H54 (cell line): ENCODE data around the gene TBXAS1.
"Not testable (repeated sequence)": the region's sequence is repeated elsewhere in the genome, so short reads cannot be mapped to it uniquely, and the experiment has no call there.

Experiments
- DNase-seq: peaks from one replicate; pipeline ENCODE4 v3.0.0; 2011; ENCODE audit warnings: low spot score, mixed read lengths; ENCODE audit not compliant: insufficient read length
- FAIRE-seq: peaks from 3 replicates; lab custom pipeline; 2011; peaks lifted over from hg19 to GRCh38; lab: Jason Lieb, UNC
- POLR2A ChIP-seq: IDR thresholded peaks from 2 replicates; pipeline ENCODE4 v1.6.1; 2011; ENCODE audit warnings: low read depth, mild to moderate bottlenecking, low read length

The TBXAS1 gene

DNA sequence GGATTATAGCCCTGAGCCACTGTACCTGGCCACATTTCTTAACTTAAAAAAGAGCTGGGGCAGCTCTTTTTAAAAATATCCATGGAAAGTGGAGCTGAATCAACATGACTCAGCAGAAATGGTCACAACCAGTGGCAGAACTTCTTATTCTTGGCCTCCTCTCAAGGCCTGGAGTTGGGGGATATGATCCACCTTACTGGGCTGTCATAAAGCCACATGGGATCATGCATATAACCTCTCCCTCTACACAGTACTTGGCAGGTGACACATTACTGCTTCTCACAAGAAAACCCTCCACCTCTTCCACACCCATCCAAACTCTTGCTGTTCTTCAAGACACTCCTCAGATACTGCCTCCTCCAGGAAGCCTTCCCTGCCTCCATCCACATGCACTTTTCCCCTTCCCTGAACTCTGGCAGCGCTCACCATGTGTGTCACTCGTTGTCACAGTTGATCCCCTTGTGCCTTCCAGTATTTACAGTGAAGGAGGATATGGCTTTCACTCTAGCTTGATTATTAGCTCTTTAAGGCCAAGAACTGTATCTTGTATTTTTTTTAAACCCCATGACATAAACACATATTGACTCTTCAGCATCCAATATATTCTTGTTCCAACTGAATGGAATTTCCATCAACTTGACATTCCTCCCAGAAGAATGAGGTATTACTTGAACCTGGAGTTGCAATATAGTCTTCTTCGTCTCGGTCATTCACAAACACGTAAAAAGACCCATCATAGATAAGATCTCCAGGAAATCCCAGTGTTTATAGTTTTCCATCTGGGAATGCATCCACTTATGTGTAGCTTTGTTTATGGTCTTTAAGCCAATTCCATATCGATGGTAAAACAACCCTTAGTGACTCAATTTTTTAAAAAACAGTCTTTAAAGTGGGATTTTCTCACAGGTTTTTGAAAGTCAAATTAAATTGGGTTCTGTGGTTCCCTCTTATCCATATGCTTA, 85.5 kb downstream of the TBXAS1 start:
- DNase-seq (no peak), FAIRE-seq (no peak)
- no peak for TF ChIP-seq POLR2A

GRCh38 chr7:139915268-139915863, 86.3 kb downstream of the TBXAS1 start:
- DNase-seq: no peak

DNA sequence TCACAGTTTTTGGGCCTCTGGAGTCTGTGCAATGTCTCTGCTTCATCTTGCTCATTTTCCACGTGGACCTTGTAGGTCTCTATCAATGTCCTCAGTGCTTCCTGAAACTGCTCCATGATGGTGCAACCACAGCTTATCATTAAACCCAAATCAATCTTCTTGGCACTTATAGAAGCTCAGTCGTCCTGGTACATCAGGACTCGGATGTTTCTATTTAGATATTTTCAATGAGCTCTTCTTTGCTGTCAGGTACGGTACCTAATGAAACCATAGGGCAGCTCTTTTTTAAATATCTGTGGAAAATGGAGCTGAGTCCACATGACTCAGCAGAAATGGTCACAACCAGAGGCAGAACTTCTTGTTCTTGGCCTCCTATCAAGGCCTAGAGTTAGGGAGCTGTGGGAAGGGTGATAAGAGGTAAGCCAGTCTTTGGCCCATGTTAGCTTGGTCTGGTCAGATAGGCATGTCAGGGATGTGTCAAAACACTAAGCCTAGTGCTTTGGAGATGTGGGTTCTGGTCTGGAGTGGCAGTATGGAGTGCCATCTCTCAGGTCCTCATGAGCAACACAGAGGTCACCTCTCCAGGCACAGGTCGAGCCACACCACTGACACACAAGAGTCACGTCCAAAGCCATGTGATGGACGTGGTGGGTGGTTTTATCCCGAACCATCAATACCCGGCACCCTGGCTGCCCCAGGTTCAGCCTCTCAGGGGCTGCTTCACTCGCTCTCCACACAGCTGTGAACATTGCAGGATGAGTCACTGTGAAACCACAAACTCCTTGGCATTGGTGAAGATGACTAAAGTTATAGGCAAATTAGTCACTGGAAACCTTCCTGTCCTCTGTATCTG, 87.0 kb downstream of the TBXAS1 start:
- FAIRE-seq (peak; percentile 11), DNase-seq (peak; percentile 88)
- no peak for TF ChIP-seq POLR2A

More at GRCh38 chr7:139915268-139915863, 86.3 kb downstream of the TBXAS1 start:
- no peak for TF ChIP-seq POLR2A
- FAIRE-seq: no peak

- FAIRE-seq (no peak), DNase-seq (no peak)
- no peak for TF ChIP-seq POLR2A
Measured at GRCh38 chr7:139916717-139917395, 87.8 kb downstream of the TBXAS1 start.

DNA sequence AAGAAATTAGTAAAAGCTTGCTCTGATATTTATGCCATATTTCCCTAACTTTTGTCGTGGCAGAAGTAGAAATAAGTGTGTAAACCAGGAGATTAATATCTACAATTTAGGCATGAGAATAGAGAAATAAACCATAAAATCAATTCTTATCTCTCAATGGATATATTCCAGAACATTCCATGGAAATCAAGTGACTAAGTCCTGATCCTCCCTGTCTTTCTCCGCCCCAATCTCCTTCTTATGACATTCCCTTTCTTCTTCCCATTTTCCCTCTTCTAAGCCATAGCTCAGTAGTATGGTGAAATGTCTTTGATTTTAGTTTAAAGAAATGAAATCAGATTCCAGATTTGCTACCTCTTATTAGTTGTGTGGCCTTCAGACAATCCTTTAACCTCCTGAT, 88.8 kb downstream of the TBXAS1 start:
- no peak for TF ChIP-seq POLR2A
- no peak for DNase-seq
- no peak for FAIRE-seq

DNA sequence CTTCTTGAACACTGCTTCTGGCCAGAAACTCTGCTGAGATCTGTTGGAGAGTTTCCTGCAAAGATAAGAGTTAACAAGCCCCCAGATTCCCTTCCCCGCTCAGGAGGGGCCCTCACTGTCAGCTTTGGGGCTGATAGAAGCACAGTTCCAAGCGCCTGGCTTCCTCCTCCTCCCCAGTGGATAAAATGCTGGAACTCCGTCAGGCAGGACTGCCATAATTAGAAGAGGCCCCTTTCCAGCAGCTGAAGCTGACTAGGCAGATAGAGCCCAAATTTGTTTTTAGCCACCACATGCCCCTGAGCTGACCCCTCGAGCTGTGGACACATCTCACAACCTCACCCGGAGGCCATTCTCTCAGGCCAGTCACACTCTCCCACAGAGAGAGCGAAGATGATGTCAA, 89.4 kb downstream of the TBXAS1 start:
- DNase-seq: no peak
- no peak for FAIRE-seq
- TF ChIP-seq POLR2A: no peak

DNA sequence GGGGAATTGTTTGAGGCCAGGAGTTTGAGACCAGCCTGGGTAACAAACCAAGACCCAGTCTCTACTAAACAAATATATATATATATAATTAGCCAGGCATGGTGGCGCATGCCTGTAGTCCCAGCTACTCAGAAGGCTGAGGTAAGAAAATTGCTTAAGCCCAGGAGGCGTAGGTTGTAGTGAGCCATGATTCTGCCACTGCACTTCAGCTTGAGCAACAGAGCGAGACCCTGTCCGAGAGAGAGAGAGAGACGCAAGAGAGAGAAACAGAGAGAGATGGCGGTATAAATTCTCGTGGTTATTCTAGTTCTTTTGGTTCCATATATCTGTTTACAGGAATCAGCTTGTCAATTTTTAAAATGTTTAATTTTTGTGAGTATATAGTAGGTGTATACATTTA, 94.0 kb downstream of the TBXAS1 start:
- TF ChIP-seq POLR2A: no peak
- FAIRE-seq: no peak
- DNase-seq: no peak

DNA sequence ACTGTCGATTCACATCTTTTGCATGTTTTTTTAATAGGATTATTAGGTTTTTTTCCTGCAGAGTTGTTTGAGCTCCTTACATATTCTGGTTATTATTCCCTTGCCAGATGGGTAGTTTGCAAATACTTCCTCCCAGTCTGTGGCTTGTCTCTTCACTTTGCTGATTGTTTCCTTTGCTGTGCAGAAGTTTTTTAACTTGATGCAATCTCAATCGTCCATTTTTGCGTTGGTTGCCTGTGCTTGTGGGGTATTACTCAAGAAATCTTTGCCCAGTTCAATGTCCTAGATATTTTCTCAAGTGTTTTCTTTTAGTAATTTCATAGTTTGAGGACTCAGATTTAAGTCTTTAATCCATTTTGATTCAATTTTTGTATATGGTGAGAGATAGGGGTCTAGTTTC, 95.4 kb downstream of the TBXAS1 start:
- FAIRE-seq (no peak), DNase-seq (no peak)
- TF ChIP-seq POLR2A: no peak

GRCh38 chr7:139929221-139929620, 100.2 kb downstream of the TBXAS1 start:
- DNase-seq, FAIRE-seq: not testable (repeated sequence)

DNA sequence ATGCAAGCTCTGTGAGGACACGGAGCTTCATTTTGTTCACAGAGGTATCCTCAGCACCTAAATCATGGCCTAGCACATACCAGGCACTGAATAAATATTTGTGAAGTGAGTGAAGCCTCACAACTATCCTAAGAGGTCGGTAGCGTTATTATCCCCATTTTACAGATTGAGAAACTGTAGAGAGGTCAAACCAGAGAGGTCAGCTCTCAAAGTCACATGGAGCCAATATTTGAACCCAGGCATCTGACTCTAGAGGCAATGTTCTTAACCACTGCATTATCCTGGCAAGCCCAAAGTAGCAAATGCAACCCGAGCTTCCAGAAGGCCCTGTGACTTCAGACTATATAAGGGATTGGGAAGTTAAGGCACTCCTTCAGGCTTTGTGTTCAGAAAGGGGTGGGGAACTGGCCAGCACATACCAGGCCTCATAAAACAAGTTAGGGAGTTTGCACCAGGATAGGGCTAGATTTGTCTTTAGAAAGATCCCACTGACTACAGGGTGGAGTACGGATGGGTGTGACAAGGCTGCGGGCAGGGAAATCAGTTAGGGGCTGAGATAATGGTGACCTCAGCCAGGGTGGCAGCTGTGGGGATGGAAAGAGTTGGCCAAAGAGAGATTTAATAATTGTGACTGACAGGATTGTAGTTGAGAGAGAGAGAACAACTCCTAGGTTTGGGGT, 101.4 kb downstream of the TBXAS1 start:
- no peak for FAIRE-seq
- DNase-seq: no peak

GRCh38 chr7:139931190-139931934, 102.3 kb downstream of the TBXAS1 start:
- DNase-seq (no peak), FAIRE-seq (no peak)
- TF ChIP-seq POLR2A: no peak

More for the DNA sequence above, 101.4 kb downstream of the TBXAS1 start:
- no peak for TF ChIP-seq POLR2A

- no peak for DNase-seq
- no peak for TF ChIP-seq POLR2A
- FAIRE-seq: no peak
Measured at GRCh38 chr7:139932531-139932930, 103.5 kb downstream of the TBXAS1 start.
